ENCODE measurements around the gene RPL36.
"Not testable (repeated sequence)": the region's sequence is repeated elsewhere in the genome, so short reads cannot be mapped to it uniquely, and the experiment has no call there.

The RPL36 gene

GRCh38 chr19:5714816-5715215 lies 24.7 kb downstream of the RPL36 start:
- H3K4me1 ChIP-seq (ENCODE audit: control insufficient read depth in 1 of 2, insufficient read depth in 2 of 2, low read length in 2 of 2): peaks cover 8 to 19% of the 10 kb centered on the region in 2 donors
- no peaks in the 10 kb centered on the region for H3K9me3 ChIP-seq (ENCODE audit: control insufficient read depth in 1 of 2, low read length in 2 of 2)
- H3K4me3 ChIP-seq (ENCODE audit: low read depth in 1 of 2, low read length in 2 of 2): no peak overlapping the region
- H3K27me3 ChIP-seq (ENCODE audit: low read depth, low read length): no peaks in the 10 kb centered on the region
- H3K36me3 ChIP-seq (ENCODE audit: control insufficient read depth in 1 of 2, insufficient read depth in 2 of 2, low read length in 2 of 2): peaks cover 18 to 43% of the 10 kb centered on the region in 2 donors
- H3K27ac ChIP-seq (ENCODE audit: low read length): no peak overlapping the region

- H3K9me3 ChIP-seq (ENCODE audit: control insufficient read depth in 1 of 2, low read length in 2 of 2): no peaks in the 10 kb centered on the region
- H3K4me1 ChIP-seq (ENCODE audit: control insufficient read depth in 1 of 2, insufficient read depth in 2 of 2, low read length in 2 of 2): peaks cover 8 to 19% of the 10 kb centered on the region in 2 donors
- H3K27me3 ChIP-seq (ENCODE audit: low read depth, low read length): no peaks in the 10 kb centered on the region
- no peak overlapping the region for H3K4me3 ChIP-seq (ENCODE audit: low read depth in 1 of 2, low read length in 2 of 2)
- H3K27ac ChIP-seq (ENCODE audit: low read length): no peak overlapping the region
- peaks cover 6 to 23% of the 10 kb centered on the region in 2 donors for H3K36me3 ChIP-seq (ENCODE audit: control insufficient read depth in 1 of 2, insufficient read depth in 2 of 2, low read length in 2 of 2)
Observed at GRCh38 chr19:5717215-5717935, 27.3 kb downstream of the RPL36 start.

DNA sequence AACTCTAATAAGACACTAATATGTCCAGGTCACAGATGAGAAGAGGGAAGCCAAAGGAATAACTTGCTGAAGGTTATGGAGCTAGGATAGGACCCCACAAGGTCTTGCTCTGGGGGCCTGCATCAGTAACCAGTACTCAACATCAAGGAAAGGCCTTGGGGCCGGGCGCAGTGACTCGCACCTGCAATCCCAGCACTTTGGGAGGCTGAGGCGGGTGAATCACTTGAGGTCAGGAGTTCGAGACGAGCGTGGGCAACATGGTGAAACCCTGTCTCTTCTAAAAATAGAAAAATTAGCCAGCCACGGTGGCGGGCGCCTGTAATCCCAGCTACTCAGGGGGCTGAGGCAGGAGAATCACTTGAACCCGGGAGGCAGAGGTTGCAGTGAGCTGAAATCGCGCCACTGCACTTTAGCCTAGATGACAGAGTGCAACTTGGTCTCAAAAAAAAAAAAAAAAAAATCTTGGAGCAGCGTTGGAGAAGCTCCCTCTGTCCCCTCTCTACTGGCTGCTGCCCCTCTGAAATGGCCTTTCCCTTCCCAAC lies 28.0 kb downstream of the RPL36 start:
- Histone ChIP-seq H3K4me3 (ENCODE audit: low read depth in 1 of 2, low read length in 2 of 2) (no peak overlapping the region), H3K4me1 (ENCODE audit: control insufficient read depth in 1 of 2, insufficient read depth in 2 of 2, low read length in 2 of 2) (peaks cover 8 to 19% of the 10 kb centered on the region in 2 donors), H3K9me3 (ENCODE audit: control insufficient read depth in 1 of 2, low read length in 2 of 2) (no peaks in the 10 kb centered on the region), H3K36me3 (ENCODE audit: control insufficient read depth in 1 of 2, insufficient read depth in 2 of 2, low read length in 2 of 2) (peaks cover 1 to 15% of the 10 kb centered on the region in 2 donors), H3K27ac (ENCODE audit: low read length) (no peak overlapping the region), H3K27me3 (ENCODE audit: low read depth, low read length) (no peaks in the 10 kb centered on the region)

DNA sequence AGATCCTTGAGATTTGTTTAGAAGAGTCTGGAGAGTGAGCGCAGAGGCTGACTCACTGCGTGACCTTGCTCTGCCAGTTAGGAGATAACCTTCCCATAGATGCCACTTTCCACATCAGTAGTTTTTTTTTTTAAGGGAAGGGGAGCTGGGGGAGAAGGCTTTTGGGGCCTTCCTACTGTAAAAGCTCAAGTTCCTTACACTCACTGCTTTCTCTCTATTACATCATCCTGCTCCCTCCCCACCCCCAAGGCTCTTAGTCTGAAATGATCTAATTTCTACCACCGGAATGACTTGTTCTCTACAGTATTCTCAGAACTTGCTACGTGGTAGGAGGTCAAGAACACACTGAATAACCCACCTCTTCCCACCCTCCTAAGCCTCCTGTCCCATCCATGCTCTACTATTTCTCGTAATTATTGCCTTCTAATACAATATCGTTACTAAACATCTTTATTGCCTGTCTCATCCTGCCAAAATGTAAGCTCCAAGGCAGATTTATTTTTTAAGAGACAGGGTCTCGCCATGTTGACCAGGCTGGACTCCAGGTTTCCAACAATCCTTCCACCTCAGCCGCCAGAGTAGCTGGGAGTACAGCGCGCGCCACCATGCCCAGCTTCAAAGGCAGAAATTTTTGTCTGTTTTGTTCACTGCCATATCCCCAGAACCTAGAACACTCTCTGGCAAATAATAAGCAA lies 28.6 kb downstream of the RPL36 start:
- Histone ChIP-seq H3K4me1 (ENCODE audit: control insufficient read depth in 1 of 2, insufficient read depth in 2 of 2, low read length in 2 of 2) (peaks cover 8 to 19% of the 10 kb centered on the region in 2 donors), H3K9me3 (ENCODE audit: control insufficient read depth in 1 of 2, low read length in 2 of 2) (no peaks in the 10 kb centered on the region), H3K36me3 (ENCODE audit: control insufficient read depth in 1 of 2, insufficient read depth in 2 of 2, low read length in 2 of 2) (peaks cover 0 to 9% of the 10 kb centered on the region in 2 donors), H3K27me3 (ENCODE audit: low read depth, low read length) (no peaks in the 10 kb centered on the region), H3K4me3 (ENCODE audit: low read depth in 1 of 2, low read length in 2 of 2) (peak overlapping the region; percentile 95 to 98), H3K27ac (ENCODE audit: low read length) (peak overlapping the region; percentile 80)

DNA sequence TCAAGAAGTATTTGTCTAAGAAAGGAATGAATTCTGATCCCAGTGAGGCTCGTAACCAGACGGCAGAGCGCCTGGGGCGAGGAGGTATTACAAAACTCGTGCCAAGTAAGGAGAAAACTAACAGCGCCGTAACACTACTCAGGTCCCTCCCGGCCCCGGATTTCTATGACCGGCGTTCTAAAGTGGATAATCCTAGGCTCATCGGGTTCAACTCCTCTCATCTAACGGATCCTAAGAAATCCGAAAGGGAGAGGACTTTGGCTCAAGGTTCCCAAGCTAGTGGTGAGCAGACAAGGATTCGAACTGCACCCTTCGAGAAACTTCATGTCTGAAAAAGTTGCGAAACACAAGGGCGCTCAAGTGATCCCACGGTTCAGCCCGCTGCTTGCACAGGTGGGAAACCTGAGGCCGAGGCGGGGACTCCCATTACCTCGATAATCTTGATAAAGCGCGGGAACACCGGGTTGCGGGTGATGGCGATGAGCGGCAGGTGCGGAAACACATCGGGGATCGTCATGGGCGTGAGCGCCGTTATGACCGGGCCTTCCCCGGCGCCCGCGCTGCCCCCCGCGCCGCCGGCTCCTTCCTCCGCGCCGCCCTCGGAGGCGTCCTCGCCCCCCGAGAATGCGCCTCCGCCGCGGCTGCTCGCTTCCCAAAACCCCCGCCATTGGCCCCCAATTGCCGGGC lies 29.3 kb downstream of the RPL36 start:
- Histone ChIP-seq H3K4me3 (ENCODE audit: low read depth in 1 of 2, low read length in 2 of 2) (peak overlapping the region; percentile 95 to 98), H3K27ac (ENCODE audit: low read length) (peak overlapping the region; percentile 80), H3K36me3 (ENCODE audit: control insufficient read depth in 1 of 2, insufficient read depth in 2 of 2, low read length in 2 of 2) (peaks cover 0 to 8% of the 10 kb centered on the region in 2 donors), H3K27me3 (ENCODE audit: low read depth, low read length) (no peaks in the 10 kb centered on the region), H3K9me3 (ENCODE audit: control insufficient read depth in 1 of 2, low read length in 2 of 2) (no peaks in the 10 kb centered on the region), H3K4me1 (ENCODE audit: control insufficient read depth in 1 of 2, insufficient read depth in 2 of 2, low read length in 2 of 2) (peaks cover 8 to 19% of the 10 kb centered on the region in 2 donors)

DNA sequence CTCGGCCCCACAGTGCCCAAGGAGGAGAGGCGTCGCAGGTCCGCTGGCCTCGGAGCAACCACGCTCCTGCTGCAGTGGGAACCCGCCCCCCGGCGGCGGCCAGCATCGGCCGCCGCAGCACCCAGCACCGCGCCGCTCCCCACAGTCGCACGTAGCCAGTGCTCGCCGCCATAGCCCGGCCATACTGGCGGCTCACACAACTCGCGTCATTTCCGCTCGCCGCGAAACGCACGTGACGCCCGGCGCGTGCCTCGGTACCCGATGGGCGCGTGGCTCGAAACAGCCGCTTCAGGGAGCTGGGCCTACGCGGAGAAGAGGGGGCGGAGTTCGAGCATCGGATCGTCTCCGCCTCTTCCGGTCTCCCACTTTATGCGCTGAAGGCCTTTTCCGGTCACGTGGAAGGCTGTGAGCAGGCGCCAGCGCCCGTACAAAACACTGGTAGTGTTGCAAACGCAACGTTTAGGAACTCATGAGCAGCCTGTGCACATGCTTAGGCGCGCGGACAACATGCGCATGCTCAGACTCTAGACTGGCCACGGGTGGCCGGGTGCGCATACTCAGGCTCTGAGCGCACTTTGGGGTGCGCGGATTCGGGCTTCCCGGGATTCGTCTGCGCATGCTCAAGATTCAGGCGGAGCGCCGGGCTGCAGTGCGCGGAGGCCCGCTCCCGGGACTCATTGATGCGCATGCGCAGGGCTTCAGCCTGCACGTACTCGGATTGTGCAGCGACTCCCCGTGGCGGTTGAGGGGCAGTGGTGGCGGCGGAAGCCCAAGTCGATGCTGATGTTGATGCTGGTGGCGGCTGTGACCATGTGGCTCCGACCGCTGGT lies 30.1 kb downstream of the RPL36 start, which contains the start of the genes CATSPERD and LONP1:
TSS of gene CATSPERD (plus strand) at position 677 of the 830 bp plus-strand sequence. CDS start at position 778, 101 bp downstream.
TSS of gene LONP1 (minus strand) at position 186 of the 830 bp plus-strand sequence. CDS start at position 172, 14 bp downstream.
- Histone ChIP-seq H3K9me3 (ENCODE audit: control insufficient read depth in 1 of 2, low read length in 2 of 2) (no peaks in the 10 kb centered on the region), H3K36me3 (ENCODE audit: control insufficient read depth in 1 of 2, insufficient read depth in 2 of 2, low read length in 2 of 2) (peaks cover 0 to 8% of the 10 kb centered on the region in 2 donors), H3K27me3 (ENCODE audit: low read depth, low read length) (no peaks in the 10 kb centered on the region), H3K4me3 (ENCODE audit: low read depth in 1 of 2, low read length in 2 of 2) (peak within 1 kb of the TSS; percentile 95 to 98), H3K4me1 (ENCODE audit: control insufficient read depth in 1 of 2, insufficient read depth in 2 of 2, low read length in 2 of 2) (peaks cover 8 to 19% of the 10 kb centered on the region in 2 donors), H3K27ac (ENCODE audit: low read length) (peak within 1 kb of the TSS; percentile 80)

GRCh38 chr19:5727453-5728050 lies 37.5 kb downstream of the RPL36 start:
- H3K36me3 ChIP-seq (ENCODE audit: control insufficient read depth in 1 of 2, insufficient read depth in 2 of 2, low read length in 2 of 2): no peaks in the 10 kb centered on the region
- no peak overlapping the region for H3K4me3 ChIP-seq (ENCODE audit: low read depth in 1 of 2, low read length in 2 of 2)
- H3K4me1 ChIP-seq (ENCODE audit: control insufficient read depth in 1 of 2, insufficient read depth in 2 of 2, low read length in 2 of 2): no peaks in the 10 kb centered on the region
- peaks cover 0 to 7% of the 10 kb centered on the region in 2 donors for H3K9me3 ChIP-seq (ENCODE audit: control insufficient read depth in 1 of 2, low read length in 2 of 2)
- H3K27ac ChIP-seq (ENCODE audit: low read length): no peak overlapping the region
- H3K27me3 ChIP-seq (ENCODE audit: low read depth, low read length): no peaks in the 10 kb centered on the region

DNA sequence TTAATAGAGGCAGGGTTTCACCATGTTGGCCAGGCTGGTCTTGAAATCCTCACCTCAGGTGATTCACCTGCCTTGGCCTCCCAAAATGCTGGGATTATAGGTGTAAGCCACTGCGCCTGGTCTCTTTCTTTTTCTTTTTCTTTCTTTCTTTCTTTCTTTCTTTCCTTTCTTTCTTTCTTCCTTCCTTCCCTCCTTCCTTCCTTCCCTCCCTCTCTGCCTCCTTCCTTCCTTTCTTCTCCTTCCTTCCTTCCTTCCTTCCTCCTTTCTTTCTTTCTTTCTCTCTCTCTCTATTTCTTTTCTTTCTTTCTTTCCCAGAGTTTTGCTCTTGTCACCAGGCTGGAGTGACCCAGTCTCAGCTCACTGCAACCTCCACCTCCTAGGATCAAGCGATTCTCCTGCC lies 43.1 kb downstream of the RPL36 start:
- H3K4me3 ChIP-seq (ENCODE audit: low read depth in 1 of 2, low read length in 2 of 2); H3K36me3 ChIP-seq (ENCODE audit: control insufficient read depth in 1 of 2, insufficient read depth in 2 of 2, low read length in 2 of 2); H3K4me1 ChIP-seq (ENCODE audit: control insufficient read depth in 1 of 2, insufficient read depth in 2 of 2, low read length in 2 of 2); H3K27ac ChIP-seq (ENCODE audit: low read length); H3K27me3 ChIP-seq (ENCODE audit: low read depth, low read length); H3K9me3 ChIP-seq (ENCODE audit: control insufficient read depth in 1 of 2, low read length in 2 of 2): not testable (repeated sequence)

GRCh38 chr19:5738423-5738822 lies 48.3 kb downstream of the RPL36 start:
- H3K36me3 ChIP-seq (ENCODE audit: control insufficient read depth in 1 of 2, insufficient read depth in 2 of 2, low read length in 2 of 2): no peaks in the 10 kb centered on the region
- H3K9me3 ChIP-seq (ENCODE audit: control insufficient read depth in 1 of 2, low read length in 2 of 2): no peaks in the 10 kb centered on the region
- H3K27ac ChIP-seq (ENCODE audit: low read length): no peak overlapping the region
- H3K27me3 ChIP-seq (ENCODE audit: low read depth, low read length): no peaks in the 10 kb centered on the region
- no peak overlapping the region for H3K4me3 ChIP-seq (ENCODE audit: low read depth in 1 of 2, low read length in 2 of 2)
- no peaks in the 10 kb centered on the region for H3K4me1 ChIP-seq (ENCODE audit: control insufficient read depth in 1 of 2, insufficient read depth in 2 of 2, low read length in 2 of 2)

Measured in muscle layer of duodenum (tissue), 2 donors.